Spleen (tissue), 7 donors: ENCODE measurements around the gene DLG5.

Experiments
- CTCF ChIP-seq, 11 experiments: fragments of 200-600 bp in 7 of 11; fragments of 450-650 bp in 4 of 11; sonication (generic) in 4 of 11; IDR thresholded peaks in 8 of 11; conservative IDR thresholded peaks in 3 of 11; 1 replicate in 7 of 11; 2 replicates in 4 of 11; pipeline versions ENCODE4 v1.4.0 to v1.8.0; 2016 to 2021; ENCODE audit warnings: antibody characterized with exemption in 11 of 11, inconsistent platforms in 4 of 11, mild to moderate bottlenecking in 1 of 11
- POLR2A ChIP-seq, 3 donors: fragments of 450-650 bp; IDR thresholded peaks; one replicate each; pipeline ENCODE4 v1.5.1; 2017; ENCODE audit warnings: antibody characterized with exemption in 3 of 3, mild to moderate bottlenecking in 1 of 3
- POLR2AphosphoS5 ChIP-seq, 3 donors: sonication (generic); formaldehyde crosslinking; IDR thresholded peaks; one replicate each; pipeline ENCODE4 v1.5.1; 2017; ENCODE audit warnings: antibody characterized with exemption in 3 of 3
- donor health status: DM: no; HTN: no; CAD: no; lungs with moderate emphysema.
- donor health status: DM: no; HTN: no; CAD: no.
- donor health status: DM: no; HTN: no; CAD: no.

DNA sequence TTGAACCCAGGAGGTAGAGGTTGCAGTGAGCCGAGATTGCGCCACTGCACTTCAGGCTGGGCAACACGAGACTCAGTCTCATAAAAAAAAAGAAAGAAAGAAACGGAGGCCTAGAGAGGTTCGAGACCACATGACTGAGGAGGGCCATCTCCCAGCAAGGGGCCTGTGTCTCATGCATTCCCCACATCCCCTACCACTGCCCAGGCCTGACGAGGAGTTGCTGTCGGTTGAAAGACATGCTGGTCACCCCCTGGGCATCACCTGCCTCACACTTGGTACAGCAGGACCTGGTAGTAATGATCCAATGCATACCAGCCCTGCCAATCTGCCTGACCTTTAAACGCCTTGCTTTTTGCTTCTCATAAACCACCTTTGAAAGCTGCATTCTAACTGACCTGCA is 85.9 kb downstream of the DLG5 start:
- TF ChIP-seq CTCF (IDR thresholded peaks at IDR 0.05 in 8 of 11, conservative IDR thresholded peaks at IDR 0.05 in 3 of 11): no peak
- TF ChIP-seq POLR2AphosphoS5 (IDR thresholded peaks at IDR 0.05): no peak
- no peak for TF ChIP-seq POLR2A (IDR thresholded peaks at IDR 0.05)
